Osteoblast (primary cell): ENCODE results near the gene CIB2. TPM values are rescaled to one million over a fixed set of nuclear protein-coding genes. Genes with fewer than 3 reads are reported as not detected.

ENCODE experiments used
- DNase-seq: peaks from one replicate; pipeline ENCODE4 v3.0.0; 2011; ENCODE audit warnings: low spot score, mixed read lengths; ENCODE audit not compliant: insufficient read length; ENCODE audit errors: missing footprints
- H2AFZ ChIP-seq: 2 replicates; pipeline ENCODE4 v1.6.0; 2011; ENCODE audit warnings: mild to moderate bottlenecking, low read length
- H3K27ac ChIP-seq: 2 replicates; pipeline ENCODE4 v1.5.1; 2011; ENCODE audit warnings: mild to moderate bottlenecking, low read depth, low read length, moderate library complexity
- H3K27me3 ChIP-seq: 2 replicates; pipeline ENCODE4 v1.6.0; 2012; ENCODE audit warnings: mild to moderate bottlenecking, control low read depth, inconsistent platforms, low read length, moderate library complexity; ENCODE audit not compliant: insufficient read depth
- H3K36me3 ChIP-seq: 2 replicates; pipeline ENCODE4 v1.5.1; 2011; ENCODE audit warnings: mild to moderate bottlenecking, low read length, control low read depth, moderate library complexity; ENCODE audit not compliant: insufficient read depth
- H3K4me1 ChIP-seq: 2 replicates; pipeline ENCODE4 v1.5.1; 2011; ENCODE audit warnings: mild to moderate bottlenecking, low read length, control low read depth, moderate library complexity; ENCODE audit not compliant: insufficient read depth
- H3K4me2 ChIP-seq: 2 replicates; pipeline ENCODE4 v1.6.0; 2011; ENCODE audit warnings: mild to moderate bottlenecking, low read length; ENCODE audit not compliant: insufficient read depth
- H3K4me3 ChIP-seq: fragments of 200-600 bp; sonication (generic); 3 replicates; pipeline ENCODE4 v1.5.1; 2012; ENCODE audit warnings: mild to moderate bottlenecking, low read length, inconsistent platforms; ENCODE audit not compliant: insufficient read depth
- H3K79me2 ChIP-seq: 2 replicates; pipeline ENCODE4 v1.6.0; 2012; ENCODE audit warnings: mild to moderate bottlenecking, low read length, control low read depth, inconsistent platforms; ENCODE audit not compliant: insufficient read depth
- H3K9me3 ChIP-seq: 2 replicates; pipeline ENCODE4 v1.5.1; 2011; ENCODE audit warnings: low read depth, low read length, control low read depth
- H4K20me1 ChIP-seq: 2 replicates; pipeline ENCODE4 v1.6.0; 2012; ENCODE audit warnings: mild to moderate bottlenecking, low read length, control low read depth; ENCODE audit not compliant: insufficient read depth
- CTCF ChIP-seq: IDR thresholded peaks from 2 replicates; pipeline ENCODE4 v1.5.1; 2011; ENCODE audit warnings: mild to moderate bottlenecking, low read depth, low read length, moderate library complexity; ENCODE audit errors: extremely low read depth
- total RNA-seq: library from RNA; depleted of rRNA; stranded (reverse); fragments of >200 nt; gene quantifications from 2 replicates; pipeline ENCODE4 v1.2.3, GENCODE V29; 2012

Gene CIB2
- total RNA-seq, 1 donor, result 2.2 TPM

- Histone ChIP-seq H3K9me3 (no peaks in the 10 kb centered on the region), H3K4me1 (peaks cover 5% of the 10 kb centered on the region), H3K4me2 (no peak overlapping the region), H2AFZ (no peak overlapping the region), H3K79me2 (no peaks in the 10 kb centered on the region), H3K27me3 (no peaks in the 10 kb centered on the region), H3K36me3 (no peaks in the 10 kb centered on the region), H3K27ac (no peak overlapping the region), H3K4me3 (no peak overlapping the region), H4K20me1 (no peaks in the 10 kb centered on the region)
- no peak for DNase-seq
- no peak for TF ChIP-seq CTCF
Observed at GRCh38 chr15:78127882-78128281, 3.4 kb downstream of the CIB2 start.

GRCh38 chr15:78125267-78125666, 6.0 kb downstream of the CIB2 start:
- TF ChIP-seq CTCF, result no peak
- Histone ChIP-seq H3K36me3 (no peaks in the 10 kb centered on the region), H3K4me3 (no peak overlapping the region), H3K27me3 (no peaks in the 10 kb centered on the region), H3K9me3 (no peaks in the 10 kb centered on the region), H2AFZ (no peak overlapping the region), H3K27ac (no peak overlapping the region), H4K20me1 (no peaks in the 10 kb centered on the region), H3K4me2 (no peak overlapping the region), H3K79me2 (no peaks in the 10 kb centered on the region), H3K4me1 (no peaks in the 10 kb centered on the region)
- DNase-seq, result no peak

- TF ChIP-seq CTCF, result no peak
- Histone ChIP-seq H3K4me2 (no peak overlapping the region), H3K79me2 (no peaks in the 10 kb centered on the region), H3K4me1 (no peaks in the 10 kb centered on the region), H3K4me3 (no peak overlapping the region), H3K27me3 (no peaks in the 10 kb centered on the region), H2AFZ (no peak overlapping the region), H3K36me3 (no peaks in the 10 kb centered on the region), H4K20me1 (no peaks in the 10 kb centered on the region), H3K27ac (no peak overlapping the region), H3K9me3 (no peaks in the 10 kb centered on the region)
- no peak for DNase-seq
Observed at GRCh38 chr15:78120523-78120922, 10.7 kb downstream of the CIB2 start.

GRCh38 chr15:78112551-78112950, 18.7 kb downstream of the CIB2 start:
- no peak for TF ChIP-seq CTCF
- no peak overlapping the region for H3K4me3 ChIP-seq

More at GRCh38 chr15:78112551-78112950, 18.7 kb downstream of the CIB2 start:
- no peaks in the 10 kb centered on the region for H4K20me1 ChIP-seq
- H3K4me2 ChIP-seq, result no peak overlapping the region
- no peak for DNase-seq
- H3K27ac ChIP-seq, result no peak overlapping the region
- no peaks in the 10 kb centered on the region for H3K9me3 ChIP-seq
- no peak overlapping the region for H2AFZ ChIP-seq
- no peaks in the 10 kb centered on the region for H3K27me3 ChIP-seq
- no peaks in the 10 kb centered on the region for H3K36me3 ChIP-seq
- no peaks in the 10 kb centered on the region for H3K79me2 ChIP-seq
- H3K4me1 ChIP-seq, result no peaks in the 10 kb centered on the region
